ENCODE measurements around the gene DHX36.

The DHX36 gene

DNA sequence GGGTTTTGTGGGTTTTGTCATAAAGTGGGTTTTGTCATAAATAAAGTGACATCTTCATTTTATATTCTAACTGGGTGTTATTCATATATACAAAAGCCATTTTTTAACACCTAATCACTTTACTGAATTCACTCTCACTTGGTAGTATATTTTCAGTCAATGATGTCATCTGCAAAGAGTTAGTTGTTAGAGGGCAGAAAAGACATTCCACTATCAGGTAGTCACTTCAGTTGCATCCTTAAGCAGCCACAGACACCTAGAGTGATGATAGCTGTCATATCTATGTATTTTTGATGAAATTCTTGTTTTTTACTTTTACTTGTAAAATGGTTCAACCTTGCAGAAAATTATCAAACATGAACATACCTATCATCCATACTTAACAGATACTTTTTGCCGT is 89.0 kb downstream of the DHX36 start:
- TF ChIP-seq, protein P1, sequence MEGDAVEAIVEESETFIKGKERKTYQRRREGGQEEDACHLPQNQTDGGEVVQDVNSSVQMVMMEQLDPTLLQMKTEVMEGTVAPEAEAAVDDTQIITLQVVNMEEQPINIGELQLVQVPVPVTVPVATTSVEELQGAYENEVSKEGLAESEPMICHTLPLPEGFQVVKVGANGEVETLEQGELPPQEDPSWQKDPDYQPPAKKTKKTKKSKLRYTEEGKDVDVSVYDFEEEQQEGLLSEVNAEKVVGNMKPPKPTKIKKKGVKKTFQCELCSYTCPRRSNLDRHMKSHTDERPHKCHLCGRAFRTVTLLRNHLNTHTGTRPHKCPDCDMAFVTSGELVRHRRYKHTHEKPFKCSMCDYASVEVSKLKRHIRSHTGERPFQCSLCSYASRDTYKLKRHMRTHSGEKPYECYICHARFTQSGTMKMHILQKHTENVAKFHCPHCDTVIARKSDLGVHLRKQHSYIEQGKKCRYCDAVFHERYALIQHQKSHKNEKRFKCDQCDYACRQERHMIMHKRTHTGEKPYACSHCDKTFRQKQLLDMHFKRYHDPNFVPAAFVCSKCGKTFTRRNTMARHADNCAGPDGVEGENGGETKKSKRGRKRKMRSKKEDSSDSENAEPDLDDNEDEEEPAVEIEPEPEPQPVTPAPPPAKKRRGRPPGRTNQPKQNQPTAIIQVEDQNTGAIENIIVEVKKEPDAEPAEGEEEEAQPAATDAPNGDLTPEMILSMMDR (conservative IDR thresholded peaks at IDR 0.05; ENCODE audit: low read depth, low read length) = no peak
- H3K4me3 ChIP-seq (ENCODE audit: low read depth, low read length) = no peak overlapping the region
- DNase-seq (ENCODE audit: low read depth) = peak; percentile 54

DNA sequence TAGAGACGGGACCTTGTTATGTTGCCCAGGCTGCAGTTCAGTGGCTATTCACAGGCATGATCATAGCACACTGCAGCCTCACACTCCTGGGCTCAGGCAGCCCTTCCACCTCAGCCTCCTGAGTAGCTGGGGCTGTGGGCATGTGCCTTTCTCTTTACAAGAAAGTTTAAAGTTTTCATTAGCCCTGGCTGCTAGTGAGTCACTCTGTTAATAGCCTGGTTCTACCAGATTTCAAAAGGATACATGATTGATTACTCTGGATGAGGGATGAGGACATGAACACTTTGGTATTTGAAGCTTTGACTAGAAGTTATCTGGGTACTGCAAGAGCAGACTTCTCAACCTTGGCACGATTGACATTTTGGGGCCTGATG is 95.1 kb downstream of the DHX36 start:
- no peak overlapping the region for H3K4me3 ChIP-seq (ENCODE audit: low read depth, low read length)
- TF ChIP-seq, protein P1 (conservative IDR thresholded peaks at IDR 0.05; ENCODE audit: low read depth, low read length) = no peak
- peak; percentile 11 for DNase-seq (ENCODE audit: low read depth)

DNA sequence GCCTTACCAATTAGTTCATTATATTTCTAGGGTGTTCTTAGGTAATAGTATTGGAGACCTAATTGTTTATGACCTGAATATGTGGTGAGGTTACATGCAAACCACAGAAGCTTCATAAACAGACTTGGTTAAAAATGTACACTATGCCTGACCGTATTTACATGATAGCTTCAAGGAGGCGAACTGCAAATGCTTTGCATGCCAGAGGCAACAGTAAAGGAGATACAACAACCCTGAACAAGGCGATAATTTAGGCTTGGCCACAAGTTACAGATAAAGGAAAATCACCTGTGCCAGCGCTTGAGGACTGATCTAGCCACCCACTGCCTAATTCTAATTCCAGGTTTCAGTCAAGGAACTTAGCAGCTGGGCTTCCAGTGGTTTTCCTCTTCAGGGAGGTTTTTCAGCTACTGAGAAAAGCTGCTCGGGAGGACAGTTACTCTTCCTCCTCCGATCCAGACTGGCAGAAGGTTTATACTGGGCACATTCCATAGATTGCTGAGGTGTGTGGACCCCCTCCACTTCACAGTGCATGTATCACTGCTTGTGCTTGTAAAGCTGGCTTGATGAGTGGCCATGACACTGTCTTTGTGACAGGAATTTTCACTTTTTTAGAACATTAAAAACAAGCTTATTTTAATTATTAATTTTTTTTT is 95.6 kb downstream of the DHX36 start:
- no peak overlapping the region for H3K4me3 ChIP-seq (ENCODE audit: low read depth, low read length)
- TF ChIP-seq, protein P1 (conservative IDR thresholded peaks at IDR 0.05; ENCODE audit: low read depth, low read length) = no peak
- DNase-seq (ENCODE audit: low read depth) = peak; percentile 75

DNA sequence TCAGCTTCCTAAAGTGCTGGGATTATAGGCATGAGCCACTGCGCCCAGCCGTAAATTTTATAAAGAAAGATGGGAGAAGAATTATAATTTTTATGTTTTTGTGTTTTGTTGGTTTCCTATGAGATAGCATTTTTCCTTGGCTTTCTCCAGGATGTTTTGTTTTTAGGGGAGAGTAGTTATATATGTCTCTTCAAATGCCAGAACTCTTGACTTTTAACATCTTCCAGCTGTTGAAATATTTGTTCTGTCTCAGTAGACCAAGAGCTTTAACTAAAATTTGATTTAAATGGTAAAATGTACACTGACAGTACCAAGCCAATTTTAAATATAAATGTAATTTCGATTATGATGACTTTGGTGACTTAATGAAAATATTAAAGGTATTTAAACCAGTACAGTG is 96.8 kb downstream of the DHX36 start:
- H3K4me3 ChIP-seq (ENCODE audit: low read depth, low read length) = no peak overlapping the region
- TF ChIP-seq, protein P1 (conservative IDR thresholded peaks at IDR 0.05; ENCODE audit: low read depth, low read length) = no peak
- DNase-seq (ENCODE audit: low read depth) = no peak

DNA sequence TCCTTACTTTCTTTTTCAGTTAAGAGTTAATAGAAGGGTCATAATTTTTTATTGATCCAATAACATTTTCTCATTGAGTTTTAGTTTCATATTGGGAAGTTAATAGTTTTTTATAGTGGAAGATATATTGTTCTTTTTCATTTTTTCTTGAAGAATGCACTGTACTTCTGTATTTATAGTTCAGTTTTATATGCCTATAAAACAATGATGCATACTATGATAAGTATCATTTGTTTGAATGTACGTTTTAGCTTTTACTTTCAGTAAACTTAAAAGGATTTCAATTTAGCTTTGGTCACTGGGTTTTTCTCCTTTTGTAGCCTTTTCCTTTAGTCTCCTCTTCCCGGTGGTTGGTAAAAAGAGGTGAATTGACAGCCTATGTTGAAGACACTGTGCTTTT is 98.8 kb downstream of the DHX36 start:
- no peak overlapping the region for H3K4me3 ChIP-seq (ENCODE audit: low read depth, low read length)
- TF ChIP-seq, protein P1 (conservative IDR thresholded peaks at IDR 0.05; ENCODE audit: low read depth, low read length) = no peak
- no peak for DNase-seq (ENCODE audit: low read depth)

DNA sequence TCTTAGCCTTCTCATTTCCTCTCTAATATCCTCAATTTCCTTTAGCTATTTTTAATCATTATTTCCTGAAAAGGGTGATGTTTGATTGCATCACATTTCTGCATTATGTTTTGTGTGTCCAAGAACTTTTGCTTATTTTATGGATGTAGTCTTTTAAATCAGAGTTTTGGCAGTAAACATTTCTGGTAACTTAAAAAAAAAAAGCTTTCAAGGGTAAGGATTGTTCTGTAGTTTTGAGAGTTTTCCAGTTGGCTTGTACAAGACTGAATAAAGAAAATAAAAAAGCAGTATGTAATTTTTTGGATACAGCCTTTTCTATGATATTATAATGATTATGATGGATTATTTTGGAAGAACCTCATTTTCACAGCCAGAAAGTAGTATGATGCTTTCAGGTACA is 99.4 kb downstream of the DHX36 start:
- H3K4me3 ChIP-seq (ENCODE audit: low read depth, low read length) = no peak overlapping the region
- DNase-seq (ENCODE audit: low read depth) = no peak
- TF ChIP-seq, protein P1 (conservative IDR thresholded peaks at IDR 0.05; ENCODE audit: low read depth, low read length) = no peak

DNA sequence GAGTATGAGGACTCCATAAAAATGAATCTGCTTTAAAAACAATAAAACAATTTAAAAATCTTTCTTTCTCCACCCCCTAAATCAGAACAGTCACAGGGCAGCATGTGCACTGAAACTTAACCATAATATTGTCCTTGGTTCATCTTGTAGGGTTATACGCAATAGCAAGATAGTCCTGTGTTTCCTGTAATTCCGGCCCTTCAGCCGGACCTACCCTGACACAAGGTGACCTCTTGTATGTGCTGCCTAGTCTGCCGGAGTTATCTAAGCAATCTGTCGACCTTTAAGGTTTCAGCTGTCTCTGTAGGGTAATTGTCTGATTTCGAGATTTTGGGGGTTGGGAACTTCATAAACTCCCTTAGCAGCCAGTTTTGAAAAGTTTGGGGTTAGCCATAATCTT is 99.9 kb downstream of the DHX36 start:
- TF ChIP-seq, protein P1 (conservative IDR thresholded peaks at IDR 0.05; ENCODE audit: low read depth, low read length) = no peak
- DNase-seq (ENCODE audit: low read depth) = no peak
- no peak overlapping the region for H3K4me3 ChIP-seq (ENCODE audit: low read depth, low read length)

Data from choroid plexus epithelial cell (primary cell).